HG03039 (cell line): Measurements from ENCODE around the gene NARF.

Experiments
- ATAC-seq: cut with Tn5 transposase; IDR thresholded peaks from one replicate; pipeline ENCODE4 v1.9.1; 2021; ENCODE audit warnings: mild to moderate bottlenecking, moderate library complexity; ENCODE audit not compliant: unreplicated experiment

NARF gene

DNA sequence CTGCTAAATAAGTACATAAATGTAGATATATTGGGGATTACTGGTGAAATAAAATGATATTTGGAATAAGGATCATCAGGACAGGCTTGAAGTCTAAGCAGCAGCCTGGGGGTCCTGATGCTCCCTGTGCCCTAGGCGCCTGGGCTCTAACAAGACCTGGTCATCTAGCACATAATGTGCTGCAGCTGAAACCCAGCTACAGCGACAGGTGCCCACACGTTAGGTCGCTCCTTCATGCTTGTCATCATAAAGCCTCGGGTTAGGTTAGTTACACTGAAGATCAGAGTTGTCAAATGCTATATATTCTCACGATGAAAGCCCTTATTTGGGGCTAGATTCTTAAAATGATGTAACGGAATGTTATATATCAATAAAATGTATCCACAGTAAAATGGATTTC lies 11.5 kb downstream of the NARF start:
- no peak for ATAC-seq

- no peak for ATAC-seq
These were observed 15.9 kb downstream of the NARF start for GRCh38 chr17:82474223-82475010.

DNA sequence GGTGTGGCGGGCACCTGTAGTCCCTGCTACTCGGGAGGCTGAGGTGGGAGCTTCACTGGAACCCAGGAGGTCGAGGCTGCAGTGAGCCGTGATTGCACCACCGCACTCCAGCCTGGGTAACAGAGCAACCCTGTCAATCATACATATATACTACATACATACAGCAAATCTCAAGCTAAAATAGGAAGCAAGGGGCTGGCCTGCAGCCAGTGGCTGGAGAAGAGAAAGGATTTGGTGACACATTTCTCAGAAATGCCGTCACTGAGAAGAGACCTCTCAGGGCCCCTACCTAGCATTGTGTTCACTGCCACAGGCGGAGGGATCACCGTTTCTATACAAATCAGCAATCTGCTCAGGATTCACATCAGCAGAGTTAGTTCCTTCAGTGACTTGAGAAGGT lies 16.9 kb downstream of the NARF start:
- no peak for ATAC-seq

DNA sequence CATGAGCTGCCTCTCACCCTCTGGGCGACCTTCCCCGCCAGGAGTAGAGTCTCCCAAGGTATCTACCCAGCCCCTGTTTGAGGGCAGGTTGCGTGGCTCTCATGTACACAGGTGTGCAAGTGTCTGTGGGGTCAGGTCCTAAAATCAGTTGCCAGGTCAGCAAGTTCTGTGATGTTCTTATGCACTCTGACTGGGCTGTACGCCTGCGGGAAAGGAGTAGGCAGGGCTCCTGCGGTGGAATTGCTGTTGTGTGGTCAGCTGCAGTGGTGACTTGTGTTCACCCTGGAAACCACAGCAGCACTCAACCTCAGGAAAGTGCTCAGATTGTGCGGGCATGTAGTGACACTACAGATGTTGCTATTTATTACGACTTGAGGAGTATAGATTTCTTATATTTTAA lies 19.4 kb downstream of the NARF start:
- ATAC-seq: no peak

- ATAC-seq: no peak
These were observed 21.1 kb downstream of the NARF start for GRCh38 chr17:82479602-82480001.

DNA sequence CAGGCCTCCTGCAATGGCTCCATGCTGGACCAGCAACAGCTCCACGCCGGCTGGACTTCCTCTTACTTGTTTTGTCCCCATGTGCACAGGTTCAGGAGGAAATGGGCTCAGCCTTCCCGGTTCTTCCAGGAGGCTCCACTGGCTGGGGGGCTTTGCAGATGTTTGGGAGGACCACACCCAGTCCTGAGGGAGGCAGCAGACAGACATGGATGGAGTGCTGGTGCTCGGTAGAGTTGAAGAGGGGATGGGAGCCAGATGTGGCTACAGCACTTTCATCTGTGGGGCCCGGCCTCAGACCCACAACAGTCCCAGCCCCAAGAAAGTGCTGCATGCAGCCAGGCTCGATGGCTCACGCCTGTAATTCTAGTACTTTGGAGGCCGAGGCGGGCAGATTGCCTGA lies 21.8 kb downstream of the NARF start:
- ATAC-seq: no peak

DNA sequence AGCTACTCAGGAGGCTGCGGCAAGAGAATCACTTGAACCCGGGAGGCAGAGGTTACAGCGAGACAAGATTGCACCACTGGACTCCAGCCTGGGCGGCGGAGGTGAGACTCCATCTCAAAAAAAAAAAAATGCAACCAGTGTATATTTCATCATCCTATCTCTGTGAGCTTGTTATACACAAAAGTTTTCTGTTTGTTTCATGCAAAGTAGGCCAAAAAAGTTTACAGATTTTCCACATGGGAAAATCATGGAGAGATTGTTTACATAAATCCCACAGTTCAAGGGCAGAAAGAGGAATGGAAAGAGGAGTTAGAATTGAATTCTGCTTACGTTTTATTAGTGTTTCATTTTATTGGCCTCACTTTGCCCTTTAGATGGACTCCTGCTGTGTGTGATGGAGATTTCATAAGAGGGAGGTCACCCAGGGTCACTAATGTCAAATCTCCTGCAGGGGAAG lies 24.7 kb downstream of the NARF start:
- ATAC-seq: no peak

GRCh38 chr17:82483836-82484235 lies 25.3 kb downstream of the NARF start:
- ATAC-seq: no peak

GRCh38 chr17:82486231-82487094 lies 27.9 kb downstream of the NARF start:
- ATAC-seq: no peak

- no peak for ATAC-seq
These were observed 29.4 kb downstream of the NARF start for GRCh38 chr17:82487910-82488309.

DNA sequence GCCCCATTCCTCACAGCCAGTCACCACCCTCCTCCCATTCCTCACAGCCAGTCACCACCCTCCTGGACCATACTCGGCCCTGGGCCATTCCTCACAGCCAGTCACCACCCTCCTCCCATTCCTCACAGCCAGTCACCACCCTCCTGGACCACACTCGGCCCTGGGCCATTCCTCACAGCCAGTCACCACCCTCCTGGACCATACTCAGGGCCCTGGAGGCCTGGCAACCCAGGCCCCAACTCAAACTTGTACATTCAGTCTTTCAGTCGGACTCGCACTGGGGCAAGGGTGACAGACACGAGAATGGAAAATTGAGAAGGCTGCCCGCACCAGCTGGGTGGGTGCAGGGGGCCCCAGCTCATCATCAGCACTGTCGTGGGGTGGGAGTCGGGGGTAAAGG lies 30.6 kb downstream of the NARF start:
- no peak for ATAC-seq

DNA sequence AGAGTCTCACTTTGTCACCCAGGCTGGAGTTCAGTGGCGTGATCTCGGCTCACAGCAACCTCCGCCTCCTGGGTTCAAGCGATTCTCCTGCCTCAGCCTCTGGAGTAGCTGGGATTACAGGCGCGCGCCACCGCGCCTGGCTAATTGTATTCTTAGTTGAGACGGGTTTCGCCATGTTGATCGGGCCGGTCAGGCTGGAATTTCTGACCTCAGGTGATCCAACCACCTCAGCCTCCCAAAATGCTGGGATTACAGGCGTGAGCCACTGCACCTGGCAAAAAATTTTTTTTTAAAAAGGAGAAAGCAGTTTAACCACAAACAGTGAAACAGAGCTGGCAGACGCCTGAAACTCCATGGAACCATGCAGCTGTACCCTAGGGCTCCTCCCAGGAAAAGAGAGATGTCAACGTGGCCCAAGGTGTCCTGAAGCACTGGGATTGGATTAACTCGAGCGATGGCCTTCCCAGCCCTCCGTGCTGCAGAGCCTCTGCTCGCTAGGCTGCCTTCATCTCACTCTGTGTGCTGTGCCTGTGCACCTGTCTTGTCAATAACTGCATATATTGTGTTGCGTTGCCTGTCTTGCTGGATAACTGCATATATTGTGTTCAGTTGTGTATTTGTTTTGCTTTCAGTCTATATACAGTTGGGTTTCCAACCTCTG lies 31.4 kb downstream of the NARF start:
- ATAC-seq: no peak

DNA sequence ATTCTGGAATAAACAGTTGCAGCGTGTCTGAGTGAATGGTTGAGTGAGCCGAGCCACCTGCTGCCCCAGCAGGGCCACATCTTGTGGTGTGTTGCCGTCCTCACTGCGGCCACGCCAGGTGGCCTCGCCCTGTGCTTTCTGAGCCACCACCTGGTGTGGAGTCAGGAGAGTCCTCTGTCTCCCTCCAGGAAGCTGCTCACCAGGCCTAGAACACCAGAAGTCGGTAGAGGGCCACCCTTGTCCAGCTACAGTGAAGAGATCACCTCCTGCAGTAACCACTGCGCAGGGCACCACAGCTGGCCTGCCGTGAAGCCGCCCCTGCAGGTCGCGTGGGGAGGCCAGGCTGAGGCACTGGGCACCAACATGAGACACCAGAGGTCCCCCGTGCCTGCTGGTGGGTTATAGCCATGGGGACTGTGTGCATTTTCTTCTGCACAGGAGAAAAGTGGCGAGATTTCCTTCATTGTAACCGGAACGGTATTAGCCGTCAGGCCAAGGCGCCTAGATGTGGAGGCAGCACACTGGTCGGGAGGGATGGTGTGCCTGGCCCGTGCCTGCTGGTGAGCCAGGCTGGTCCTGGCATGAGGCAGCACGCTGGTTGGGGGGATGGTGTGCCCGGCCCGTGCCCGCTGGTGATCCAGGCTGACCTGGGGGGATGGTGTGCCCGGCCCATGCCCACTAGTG lies 32.1 kb downstream of the NARF start:
- no peak for ATAC-seq

DNA sequence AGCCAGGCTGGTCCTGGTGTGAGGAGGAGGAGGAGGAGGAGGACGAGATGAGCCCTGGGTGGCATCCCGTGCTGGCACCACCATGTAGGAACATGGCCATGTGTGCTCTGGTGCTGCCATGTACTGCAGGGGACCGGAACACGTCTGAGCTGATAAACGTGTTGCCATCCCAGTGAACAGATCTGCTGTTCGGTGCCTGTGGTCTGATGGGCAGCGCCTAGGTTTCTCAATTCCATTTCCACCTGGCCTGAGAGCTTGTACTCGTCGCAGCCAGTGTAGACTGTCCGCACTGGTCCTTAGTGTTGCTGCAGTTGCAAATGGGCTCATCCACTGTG lies 32.6 kb downstream of the NARF start:
- no peak for ATAC-seq

- ATAC-seq: no peak
These were observed 33.0 kb downstream of the NARF start for GRCh38 chr17:82491533-82491932.

- no peak for ATAC-seq
These were observed 34.2 kb downstream of the NARF start for GRCh38 chr17:82492643-82493225.

- no peak for ATAC-seq
These were observed 34.8 kb downstream of the NARF start for GRCh38 chr17:82493226-82493781.

- ATAC-seq: peak; percentile 48
These were observed 35.9 kb downstream of the NARF start for GRCh38 chr17:82494236-82495055.

- no peak for ATAC-seq
These were observed 37.4 kb downstream of the NARF start for GRCh38 chr17:82495844-82496528.
